ENCODE data around the gene RNASE12.

- no peak for TF ChIP-seq CTCF (IDR thresholded peaks at IDR 0.05; ENCODE audit: extremely low read depth in 1 of 2, insufficient read depth in 1 of 2, low read depth in 1 of 2, low read length in 2 of 2)
- TF ChIP-seq GATA2 (IDR thresholded peaks at IDR 0.05; ENCODE audit: insufficient read depth, insufficient read length, low read depth, low read length) = no peak
- no peak for TF ChIP-seq EZH2 (IDR thresholded peaks at IDR 0.05; ENCODE audit: borderline replicate concordance, low read depth, low read length, severe bottlenecking)
- no peak for TF ChIP-seq MAX (IDR thresholded peaks at IDR 0.05; ENCODE audit: insufficient read depth, insufficient read length)
- no peak for TF ChIP-seq POLR2A (IDR thresholded peaks at IDR 0.05; ENCODE audit: low read depth, low read length)
- TF ChIP-seq POLR2AphosphoS5 (IDR thresholded peaks at IDR 0.05; ENCODE audit: insufficient read depth, low read depth, low read length) = no peak
These were observed 40.8 kb upstream of the RNASE12 start for GRCh38 chr14:20631880-20632389.
